Central memory CD8-positive, alpha-beta T cell (primary cell): ENCODE results near the gene TINCR.

Experiments
- ATAC-seq: fragments of 150-1000 bp; cut with Tn5 transposase; replicated peaks from 2 replicates; pipeline ENCODE4 v1.10.0; 2022; ENCODE audit warnings: mild to moderate bottlenecking, moderate FRiP score, moderate number of reproducible peaks; ENCODE audit not compliant: poor library complexity, severe bottlenecking; ENCODE audit errors: extremely low read depth
- DNase-seq, 2 donors: peaks; one replicate each; pipeline ENCODE4 v3.0.0; 2021; ENCODE audit warnings: low spot score in 2 of 2
- H3K27ac Mint-ChIP-seq: one replicate; pipeline ENCODE4 v1.8.0; 2022; ENCODE audit warnings: low read depth, mild to moderate bottlenecking, moderate library complexity, mixed read lengths
- H3K27me3 Mint-ChIP-seq: one replicate; pipeline ENCODE4 v1.8.0; 2022; ENCODE audit warnings: mixed read lengths
- H3K36me3 Mint-ChIP-seq: one replicate; pipeline ENCODE4 v1.8.0; 2022; ENCODE audit warnings: mild to moderate bottlenecking, moderate library complexity, mixed read lengths; ENCODE audit not compliant: insufficient read depth
- H3K4me1 Mint-ChIP-seq: one replicate; pipeline ENCODE4 v1.8.0; 2022; ENCODE audit warnings: mixed read lengths
- H3K4me3 Mint-ChIP-seq: one replicate; pipeline ENCODE4 v1.8.0; 2022; ENCODE audit warnings: mild to moderate bottlenecking, moderate library complexity, mixed read lengths
- H3K9me3 Mint-ChIP-seq: one replicate; pipeline ENCODE4 v1.8.0; 2022; ENCODE audit warnings: mixed read lengths

Gene TINCR

DNA sequence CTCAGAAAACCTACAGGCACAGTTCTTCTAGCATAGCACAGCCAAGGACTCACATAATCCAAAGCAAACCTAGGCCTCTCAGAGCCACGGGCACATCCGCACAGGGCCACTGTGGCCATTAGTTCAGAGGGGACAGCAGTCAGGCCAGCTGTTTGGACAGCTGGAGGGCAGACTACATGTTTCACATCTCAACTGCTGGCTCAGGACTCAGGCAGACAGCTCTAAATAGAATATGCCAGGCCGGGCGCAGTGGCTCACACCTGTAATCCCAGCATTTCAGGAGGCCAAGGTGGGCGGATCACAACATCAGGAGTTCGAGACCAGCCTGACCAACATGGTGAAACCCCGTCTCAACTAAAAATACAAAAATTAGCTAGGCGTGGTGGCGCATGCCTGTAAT is 28.0 kb upstream of the TINCR start:
- ATAC-seq: no peak
- peak overlapping the region; percentile 68 for H3K27ac Mint-ChIP-seq
- no peaks in the 10 kb centered on the region for H3K9me3 Mint-ChIP-seq
- DNase-seq: no peak
- H3K4me3 Mint-ChIP-seq: no peak overlapping the region
- no peaks in the 10 kb centered on the region for H3K27me3 Mint-ChIP-seq
- H3K36me3 Mint-ChIP-seq: peaks cover 89% of the 10 kb centered on the region
- H3K4me1 Mint-ChIP-seq: peaks cover 13% of the 10 kb centered on the region

- no peak for ATAC-seq
Measured at GRCh38 chr19:5595129-5595528, 27.4 kb upstream of the TINCR start.

DNA sequence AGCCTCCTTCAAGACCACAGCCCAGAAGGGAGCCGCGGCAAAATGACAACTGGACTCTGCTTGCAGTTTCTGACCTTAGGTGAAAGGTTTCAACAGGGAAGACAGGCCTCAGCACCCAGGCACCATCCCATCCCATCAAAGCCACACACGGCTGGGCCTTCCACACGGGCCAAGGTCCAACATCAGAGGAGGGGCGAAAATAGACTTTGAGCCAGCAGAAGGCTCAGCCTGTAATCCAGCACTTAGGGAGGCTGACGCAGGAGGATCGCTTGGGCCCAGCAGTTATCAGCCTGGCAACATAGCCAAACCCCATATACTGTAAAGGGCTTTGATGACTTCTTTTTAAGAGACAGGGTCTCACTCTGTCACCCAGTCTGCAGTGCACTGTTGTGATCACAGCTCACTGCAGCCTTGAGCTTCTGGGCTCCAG is 26.8 kb upstream of the TINCR start:
- ATAC-seq: no peak
- Mint-ChIP-seq H3K27ac (no peak overlapping the region), H3K4me1 (peaks cover 6% of the 10 kb centered on the region), H3K27me3 (no peaks in the 10 kb centered on the region), H3K9me3 (no peaks in the 10 kb centered on the region), H3K36me3 (peaks cover 86% of the 10 kb centered on the region), H3K4me3 (no peak overlapping the region)
- no peak for DNase-seq

More at GRCh38 chr19:5595129-5595528, 27.4 kb upstream of the TINCR start:
- no peak overlapping the region for H3K4me3 Mint-ChIP-seq
- peak overlapping the region; percentile 68 for H3K27ac Mint-ChIP-seq
- H3K9me3 Mint-ChIP-seq: no peaks in the 10 kb centered on the region
- no peaks in the 10 kb centered on the region for H3K27me3 Mint-ChIP-seq
- DNase-seq: no peak
- peaks cover 10% of the 10 kb centered on the region for H3K4me1 Mint-ChIP-seq
- peaks cover 87% of the 10 kb centered on the region for H3K36me3 Mint-ChIP-seq

- Mint-ChIP-seq H3K27ac (no peak overlapping the region), H3K9me3 (no peaks in the 10 kb centered on the region), H3K4me1 (peaks cover 11% of the 10 kb centered on the region), H3K36me3 (peaks cover 78% of the 10 kb centered on the region), H3K4me3 (no peak overlapping the region), H3K27me3 (no peaks in the 10 kb centered on the region)
- DNase-seq (no peak), ATAC-seq (no peak)
Measured at GRCh38 chr19:5593343-5594255, 25.8 kb upstream of the TINCR start.

DNA sequence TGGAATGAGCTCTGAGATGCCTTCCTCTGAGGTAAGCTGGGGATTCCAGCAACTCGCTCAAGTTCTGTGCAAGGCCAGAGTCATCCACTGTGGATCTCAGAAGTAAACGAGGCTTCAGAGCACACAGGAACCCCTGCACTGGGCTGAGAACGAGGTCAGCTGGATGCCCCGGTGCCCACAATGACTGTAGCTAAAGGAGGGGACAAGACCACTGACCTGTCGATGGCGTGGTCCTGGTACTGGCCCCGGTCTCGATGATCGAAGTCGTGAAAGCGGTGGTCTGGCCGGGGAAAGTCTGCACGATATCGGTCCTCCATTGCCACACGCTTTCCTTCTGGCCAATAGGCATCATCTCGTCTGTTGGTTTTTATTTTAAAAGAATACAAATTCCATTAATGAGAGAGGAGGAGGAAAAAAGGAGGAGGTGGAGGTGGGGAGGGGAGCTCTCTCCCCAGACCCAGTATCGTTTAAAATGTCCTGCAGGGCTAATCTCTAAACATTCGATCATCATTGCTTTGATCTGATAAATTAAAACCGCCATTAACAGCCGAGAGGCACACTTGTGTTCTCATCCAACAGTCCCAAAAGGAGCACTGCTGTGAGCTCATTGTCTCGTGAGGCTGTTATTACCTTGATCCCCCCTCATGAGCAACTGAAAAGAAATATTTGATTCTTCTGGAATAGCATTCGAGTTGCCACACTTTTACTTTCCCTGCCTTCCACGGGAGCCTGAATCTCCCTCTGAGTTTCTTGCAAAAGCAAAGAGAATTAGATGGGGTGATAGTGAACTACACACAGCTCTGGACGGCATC is 25.0 kb upstream of the TINCR start:
- Mint-ChIP-seq H3K9me3 (no peaks in the 10 kb centered on the region), H3K27ac (no peak overlapping the region), H3K4me1 (peaks cover 11% of the 10 kb centered on the region), H3K4me3 (no peak overlapping the region), H3K36me3 (peaks cover 78% of the 10 kb centered on the region), H3K27me3 (no peaks in the 10 kb centered on the region)
- ATAC-seq: no peak
- DNase-seq: no peak

- no peak overlapping the region for H3K4me3 Mint-ChIP-seq
- ATAC-seq: no peak
- no peak for DNase-seq
- no peaks in the 10 kb centered on the region for H3K9me3 Mint-ChIP-seq
- no peak overlapping the region for H3K27ac Mint-ChIP-seq
- H3K27me3 Mint-ChIP-seq: no peaks in the 10 kb centered on the region
- peaks cover 6% of the 10 kb centered on the region for H3K4me1 Mint-ChIP-seq
- H3K36me3 Mint-ChIP-seq: peaks cover 75% of the 10 kb centered on the region
Measured at GRCh38 chr19:5591476-5591875, 23.7 kb upstream of the TINCR start.

DNA sequence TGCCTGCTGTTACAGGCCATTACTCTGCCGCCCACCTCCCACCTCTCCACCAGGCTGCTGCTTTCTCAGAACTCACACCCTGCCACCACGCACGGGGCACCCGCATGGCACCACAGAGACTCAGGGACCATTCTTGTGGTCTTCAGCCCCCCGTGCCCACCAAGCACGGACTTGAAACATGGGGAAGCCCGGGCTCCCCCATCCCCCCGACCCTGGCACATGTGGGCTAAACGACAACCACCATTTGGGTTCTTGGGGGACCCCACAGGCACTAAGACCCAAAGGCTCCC is 23.1 kb upstream of the TINCR start:
- Mint-ChIP-seq H3K4me3 (no peak overlapping the region), H3K9me3 (no peaks in the 10 kb centered on the region), H3K27ac (no peak overlapping the region), H3K36me3 (peaks cover 73% of the 10 kb centered on the region), H3K4me1 (peaks cover 5% of the 10 kb centered on the region), H3K27me3 (no peaks in the 10 kb centered on the region)
- DNase-seq: no peak
- ATAC-seq: no peak

GRCh38 chr19:5590151-5590864 is 22.6 kb upstream of the TINCR start:
- H3K36me3 Mint-ChIP-seq: peaks cover 74% of the 10 kb centered on the region
- ATAC-seq (no peak), DNase-seq (no peak)
- peaks cover 5% of the 10 kb centered on the region for H3K4me1 Mint-ChIP-seq
- no peak overlapping the region for H3K4me3 Mint-ChIP-seq
- no peaks in the 10 kb centered on the region for H3K27me3 Mint-ChIP-seq
- H3K9me3 Mint-ChIP-seq: no peaks in the 10 kb centered on the region
- H3K27ac Mint-ChIP-seq: no peak overlapping the region

DNA sequence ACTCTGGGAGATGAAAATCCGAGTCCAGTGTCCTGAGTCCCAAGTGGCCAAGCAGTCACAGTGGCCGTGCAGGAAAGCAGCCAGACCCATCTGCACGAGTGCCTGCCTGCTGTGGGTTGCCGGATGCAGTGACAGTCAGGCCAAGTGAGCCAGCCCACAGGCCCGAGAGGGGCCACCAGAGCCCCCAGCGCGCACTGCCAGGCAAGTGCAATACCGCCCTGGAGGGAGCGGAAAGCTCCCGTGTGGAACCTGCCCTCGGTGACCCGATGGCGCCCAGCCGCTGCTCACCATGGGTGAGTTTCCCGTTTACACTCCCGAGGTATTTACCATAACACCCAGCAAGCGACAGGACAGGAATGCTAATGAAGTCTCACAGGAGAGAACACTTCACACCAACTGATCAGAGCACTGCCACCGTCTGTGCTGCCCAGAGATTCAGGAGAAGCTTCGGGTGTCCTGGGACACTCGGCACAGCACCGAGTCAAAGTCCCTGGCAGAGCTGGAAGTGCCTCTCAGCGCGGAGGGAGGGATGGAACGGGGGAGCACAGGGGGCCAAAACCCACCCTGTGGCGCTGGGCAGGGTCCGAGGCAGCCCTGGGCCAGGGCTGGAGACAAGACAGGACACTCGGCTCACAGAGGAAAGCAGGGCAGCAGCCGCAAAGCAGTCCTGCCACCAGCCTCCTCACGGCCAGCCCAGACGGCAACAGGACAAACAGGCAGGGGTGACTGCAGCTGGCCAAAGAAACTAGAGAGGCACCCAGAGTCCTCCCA is 21.3 kb upstream of the TINCR start:
- Mint-ChIP-seq H3K4me1 (peaks cover 5% of the 10 kb centered on the region), H3K36me3 (peaks cover 68% of the 10 kb centered on the region), H3K27ac (no peak overlapping the region), H3K9me3 (no peaks in the 10 kb centered on the region), H3K4me3 (no peak overlapping the region), H3K27me3 (no peaks in the 10 kb centered on the region)
- ATAC-seq (no peak), DNase-seq (no peak)

DNA sequence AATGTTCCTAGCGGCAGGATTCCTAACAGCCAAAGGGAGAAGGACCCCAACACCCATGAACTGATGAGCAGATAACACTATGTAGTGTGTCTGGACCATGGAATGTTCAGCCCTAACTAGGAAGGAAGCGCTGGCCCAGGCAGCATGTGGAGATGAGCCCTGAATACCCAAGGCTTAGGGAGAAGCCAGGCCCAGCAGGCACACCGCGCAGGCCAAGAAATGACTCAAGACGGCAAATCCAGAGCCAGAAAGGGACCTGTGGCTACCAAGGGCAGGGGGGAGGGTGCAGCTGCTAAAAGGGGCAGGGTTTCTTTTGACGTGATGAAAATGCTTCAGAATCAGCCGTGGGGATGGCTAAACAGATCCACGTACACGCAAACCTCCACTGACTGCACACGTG is 20.7 kb upstream of the TINCR start:
- H3K4me3 Mint-ChIP-seq: no peak overlapping the region
- no peak for DNase-seq
- H3K36me3 Mint-ChIP-seq: peaks cover 66% of the 10 kb centered on the region
- H3K27ac Mint-ChIP-seq: no peak overlapping the region
- no peak for ATAC-seq
- H3K27me3 Mint-ChIP-seq: no peaks in the 10 kb centered on the region
- no peaks in the 10 kb centered on the region for H3K9me3 Mint-ChIP-seq
- peaks cover 5% of the 10 kb centered on the region for H3K4me1 Mint-ChIP-seq

- Mint-ChIP-seq H3K27ac (no peak overlapping the region), H3K4me3 (no peak overlapping the region), H3K36me3 (peaks cover 60% of the 10 kb centered on the region), H3K9me3 (no peaks in the 10 kb centered on the region), H3K4me1 (peaks cover 5% of the 10 kb centered on the region), H3K27me3 (no peaks in the 10 kb centered on the region)
- DNase-seq (no peak), ATAC-seq (no peak)
Measured at GRCh38 chr19:5587661-5588060, 19.9 kb upstream of the TINCR start.

DNA sequence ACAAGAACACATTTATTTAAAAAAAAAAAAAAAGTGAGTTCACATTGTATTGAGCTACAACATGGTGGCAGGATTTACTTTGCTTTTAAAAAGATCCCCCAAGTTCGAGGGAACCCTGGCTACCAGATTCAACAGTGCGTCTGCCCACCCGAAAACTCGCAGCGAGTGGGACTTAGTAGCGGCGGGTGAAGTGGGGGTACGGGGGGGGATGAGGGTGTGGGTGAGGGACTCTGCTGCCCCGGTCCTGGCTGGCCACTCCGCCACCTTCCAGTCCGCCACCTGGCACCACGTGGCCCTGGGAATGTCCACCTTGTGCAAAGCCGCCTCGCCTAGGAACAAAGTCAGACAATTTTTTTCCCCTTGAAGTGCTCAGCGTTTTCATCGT is 19.3 kb upstream of the TINCR start:
- H3K36me3 Mint-ChIP-seq: peaks cover 58% of the 10 kb centered on the region
- peak overlapping the region; percentile 67 for H3K27ac Mint-ChIP-seq
- no peak overlapping the region for H3K4me3 Mint-ChIP-seq
- no peak for ATAC-seq
- no peaks in the 10 kb centered on the region for H3K27me3 Mint-ChIP-seq
- H3K9me3 Mint-ChIP-seq: no peaks in the 10 kb centered on the region
- H3K4me1 Mint-ChIP-seq: peaks cover 5% of the 10 kb centered on the region
- no peak for DNase-seq
